SK-N-DZ (cell line): ENCODE data around the gene C17orf113. TPM values are rescaled to one million over a fixed set of nuclear protein-coding genes. Genes with fewer than 3 reads are reported as not detected.
A peak's percentile ranks its signal among the peaks of the same experiment; 100 is the strongest.

Experiments
- DNase-seq: peaks from one replicate; pipeline ENCODE4 v3.0.0-alpha.2; 2015; ENCODE audit warnings: low spot score
- polyA plus RNA-seq, 2 experiments: library from polyadenylated mRNA; depleted of rRNA; stranded (reverse); fragments of >200 nt; gene quantifications; 2 replicates each; pipeline ENCODE4 v1.2.3, GENCODE V29; 2014

C17orf113 gene
- polyA plus RNA-seq (2014; cell fraction: cytosol; rRNA removed): 2.0 and 2.5 TPM in 2 replicates
- polyA plus RNA-seq (2014; cell fraction: nucleus; rRNA removed): 1.7 and 2.3 TPM in 2 replicates

GRCh38 chr17:42050393-42051012 lies at the start of gene C17orf113:
TSS of gene C17orf113 (minus strand) at chr17:42050601. CDS start at chr17:42043376, 7,225 bp downstream.
- peak; percentile 70 for DNase-seq

GRCh38 chr17:42098730-42099399 lies 48.5 kb upstream of the C17orf113 start:
- DNase-seq: peak; percentile 51

- DNase-seq: no peak
These were observed 47.6 kb upstream of the C17orf113 start, which contains the start of gene ZNF385C for GRCh38 chr17:42097691-42098631. TSS of gene ZNF385C (minus strand) at chr17:42098473. CDS start at chr17:42063056, 35,417 bp downstream.

- no peak for DNase-seq
These were observed 46.1 kb upstream of the C17orf113 start for GRCh38 chr17:42096360-42097111.

- DNase-seq: no peak
These were observed 44.1 kb upstream of the C17orf113 start for GRCh38 chr17:42094375-42095069.

- no peak for DNase-seq
These were observed 42.5 kb upstream of the C17orf113 start for GRCh38 chr17:42092939-42093338.

GRCh38 chr17:42090964-42091790 lies 40.8 kb upstream of the C17orf113 start:
- no peak for DNase-seq

- DNase-seq: no peak
These were observed 38.3 kb upstream of the C17orf113 start for GRCh38 chr17:42088736-42089135.

GRCh38 chr17:42087736-42088705 lies 37.6 kb upstream of the C17orf113 start:
- DNase-seq: no peak

- DNase-seq: peak; percentile 76
These were observed 36.8 kb upstream of the C17orf113 start for GRCh38 chr17:42087042-42087701.

GRCh38 chr17:42081516-42082129 lies 31.2 kb upstream of the C17orf113 start:
- DNase-seq: no peak

- no peak for DNase-seq
These were observed 29.1 kb upstream of the C17orf113 start for GRCh38 chr17:42079541-42079940.

- no peak for DNase-seq
These were observed 28.1 kb upstream of the C17orf113 start for GRCh38 chr17:42078396-42079043.

GRCh38 chr17:42077755-42078154 lies 27.4 kb upstream of the C17orf113 start:
- no peak for DNase-seq

GRCh38 chr17:42076797-42077559 lies 26.6 kb upstream of the C17orf113 start:
- DNase-seq: no peak

GRCh38 chr17:42075789-42076188 lies 25.4 kb upstream of the C17orf113 start:
- DNase-seq: no peak
